22Rv1 (cell line): ENCODE data around the gene CDX2.

Experiments
- ZFX ChIP-seq: fragments of 450-650 bp; IDR thresholded peaks from 2 replicates; pipeline ENCODE4 v1.6.1; 2017; ENCODE audit warnings: antibody characterized with exemption, borderline replicate concordance
- TF ChIP-seq, protein P1 (sequence below): fragments of 450-650 bp; IDR thresholded peaks from 2 replicates; pipeline ENCODE4 v1.5.1; 2017; ENCODE audit warnings: mild to moderate bottlenecking

DNA sequence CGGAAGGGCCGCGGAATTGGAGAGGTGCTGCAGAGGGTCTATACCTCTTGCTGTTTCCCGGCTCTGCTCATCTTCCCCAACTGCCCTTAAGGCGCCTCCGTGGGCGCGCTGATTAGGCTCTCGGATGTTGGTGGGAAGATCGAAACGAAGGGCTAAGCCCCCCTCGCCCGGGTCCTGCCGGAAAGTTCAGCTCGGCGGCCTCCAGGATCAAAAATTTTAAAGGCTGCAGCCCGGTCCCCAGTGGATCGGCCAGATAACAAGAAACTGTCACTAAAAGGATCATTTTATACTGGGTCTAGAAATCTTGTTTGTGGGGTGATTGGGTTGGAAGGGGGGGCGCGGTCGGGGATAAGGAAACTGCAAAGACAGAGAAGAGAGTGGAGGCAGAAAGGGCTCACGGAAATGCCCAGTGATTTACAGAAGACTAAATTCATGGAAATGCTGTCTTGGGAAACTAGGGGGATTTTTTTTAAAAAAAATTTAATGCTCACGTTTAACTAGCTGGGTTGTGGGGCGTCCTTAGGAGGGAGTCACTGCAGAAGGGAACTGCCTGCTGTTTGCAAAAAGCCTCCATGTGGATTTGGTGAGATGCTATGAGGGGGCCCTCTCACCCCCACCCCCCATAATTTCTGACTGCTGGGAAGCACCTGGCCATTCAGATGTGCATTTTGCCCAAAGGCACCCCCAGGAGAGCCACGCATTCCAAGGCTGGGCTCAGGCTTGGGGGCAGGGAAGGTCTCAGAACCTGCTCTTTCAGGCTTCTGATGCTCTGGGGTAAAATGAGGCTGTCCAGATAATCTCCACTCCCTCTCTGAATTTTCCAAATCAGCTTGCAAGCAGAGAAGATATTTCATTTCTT is 7.7 kb downstream of the CDX2 start:
- TF ChIP-seq, protein P1, sequence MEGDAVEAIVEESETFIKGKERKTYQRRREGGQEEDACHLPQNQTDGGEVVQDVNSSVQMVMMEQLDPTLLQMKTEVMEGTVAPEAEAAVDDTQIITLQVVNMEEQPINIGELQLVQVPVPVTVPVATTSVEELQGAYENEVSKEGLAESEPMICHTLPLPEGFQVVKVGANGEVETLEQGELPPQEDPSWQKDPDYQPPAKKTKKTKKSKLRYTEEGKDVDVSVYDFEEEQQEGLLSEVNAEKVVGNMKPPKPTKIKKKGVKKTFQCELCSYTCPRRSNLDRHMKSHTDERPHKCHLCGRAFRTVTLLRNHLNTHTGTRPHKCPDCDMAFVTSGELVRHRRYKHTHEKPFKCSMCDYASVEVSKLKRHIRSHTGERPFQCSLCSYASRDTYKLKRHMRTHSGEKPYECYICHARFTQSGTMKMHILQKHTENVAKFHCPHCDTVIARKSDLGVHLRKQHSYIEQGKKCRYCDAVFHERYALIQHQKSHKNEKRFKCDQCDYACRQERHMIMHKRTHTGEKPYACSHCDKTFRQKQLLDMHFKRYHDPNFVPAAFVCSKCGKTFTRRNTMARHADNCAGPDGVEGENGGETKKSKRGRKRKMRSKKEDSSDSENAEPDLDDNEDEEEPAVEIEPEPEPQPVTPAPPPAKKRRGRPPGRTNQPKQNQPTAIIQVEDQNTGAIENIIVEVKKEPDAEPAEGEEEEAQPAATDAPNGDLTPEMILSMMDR, result no peak
- no peak for TF ChIP-seq ZFX
